ENCODE data around the gene BTK.
"Not testable (repeated sequence)": the region's sequence is repeated elsewhere in the genome, so short reads cannot be mapped to it uniquely, and the experiment has no call there.

Gene BTK

DNA sequence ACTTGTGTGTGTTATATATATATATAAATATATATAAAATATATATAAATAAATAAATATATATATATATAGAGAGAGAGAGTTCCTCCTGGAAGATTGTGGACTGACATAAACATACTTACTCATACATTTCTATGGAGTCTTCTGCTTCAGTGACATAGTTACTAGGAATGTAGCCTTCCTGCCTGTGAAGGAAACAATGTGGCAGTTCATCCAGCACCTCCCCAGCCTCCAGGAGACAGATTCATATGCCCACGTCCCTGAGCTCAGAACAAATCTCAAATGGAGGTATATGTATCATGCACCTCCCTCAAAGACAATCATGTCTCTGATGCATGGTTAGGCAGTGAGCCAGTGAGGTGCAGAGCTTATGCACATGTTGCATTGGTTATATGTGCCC, 26.0 kb downstream of the BTK start:
- no peak overlapping the region for H3K27ac ChIP-seq
- TF ChIP-seq, protein P1, sequence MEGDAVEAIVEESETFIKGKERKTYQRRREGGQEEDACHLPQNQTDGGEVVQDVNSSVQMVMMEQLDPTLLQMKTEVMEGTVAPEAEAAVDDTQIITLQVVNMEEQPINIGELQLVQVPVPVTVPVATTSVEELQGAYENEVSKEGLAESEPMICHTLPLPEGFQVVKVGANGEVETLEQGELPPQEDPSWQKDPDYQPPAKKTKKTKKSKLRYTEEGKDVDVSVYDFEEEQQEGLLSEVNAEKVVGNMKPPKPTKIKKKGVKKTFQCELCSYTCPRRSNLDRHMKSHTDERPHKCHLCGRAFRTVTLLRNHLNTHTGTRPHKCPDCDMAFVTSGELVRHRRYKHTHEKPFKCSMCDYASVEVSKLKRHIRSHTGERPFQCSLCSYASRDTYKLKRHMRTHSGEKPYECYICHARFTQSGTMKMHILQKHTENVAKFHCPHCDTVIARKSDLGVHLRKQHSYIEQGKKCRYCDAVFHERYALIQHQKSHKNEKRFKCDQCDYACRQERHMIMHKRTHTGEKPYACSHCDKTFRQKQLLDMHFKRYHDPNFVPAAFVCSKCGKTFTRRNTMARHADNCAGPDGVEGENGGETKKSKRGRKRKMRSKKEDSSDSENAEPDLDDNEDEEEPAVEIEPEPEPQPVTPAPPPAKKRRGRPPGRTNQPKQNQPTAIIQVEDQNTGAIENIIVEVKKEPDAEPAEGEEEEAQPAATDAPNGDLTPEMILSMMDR (conservative IDR thresholded peaks at IDR 0.05) = no peak

DNA sequence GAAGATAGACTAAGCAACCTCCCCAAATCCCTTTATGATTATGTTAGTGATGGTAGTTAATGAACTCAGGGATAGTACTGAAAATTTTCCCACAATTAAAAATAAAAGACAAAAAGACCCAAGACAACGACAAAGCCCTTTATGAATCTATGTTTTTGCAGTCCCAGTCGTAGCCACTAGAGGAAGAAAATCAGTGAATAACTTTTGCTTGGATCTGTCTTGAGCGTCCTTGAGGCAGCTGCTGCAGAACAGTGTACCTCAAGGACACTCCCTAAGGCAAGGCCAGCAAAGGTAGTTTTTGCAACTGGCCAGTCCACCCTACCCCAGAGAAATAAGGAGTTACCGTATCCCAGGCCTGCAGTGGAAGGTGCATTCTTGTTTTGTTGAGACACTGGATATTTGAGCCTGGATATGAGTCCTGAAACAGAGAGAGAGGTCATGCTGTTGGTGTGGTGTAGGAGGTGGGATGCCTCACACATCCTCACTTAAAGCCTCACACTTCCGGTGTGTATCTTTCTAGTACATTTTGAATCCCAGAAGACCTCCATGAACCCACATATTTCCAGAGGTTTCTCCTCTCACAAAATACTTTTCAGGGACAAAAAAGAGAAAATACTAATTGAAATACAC, 28.7 kb downstream of the BTK start:
- H3K27ac ChIP-seq = no peak overlapping the region
- TF ChIP-seq, protein P1 (conservative IDR thresholded peaks at IDR 0.05) = no peak

DNA sequence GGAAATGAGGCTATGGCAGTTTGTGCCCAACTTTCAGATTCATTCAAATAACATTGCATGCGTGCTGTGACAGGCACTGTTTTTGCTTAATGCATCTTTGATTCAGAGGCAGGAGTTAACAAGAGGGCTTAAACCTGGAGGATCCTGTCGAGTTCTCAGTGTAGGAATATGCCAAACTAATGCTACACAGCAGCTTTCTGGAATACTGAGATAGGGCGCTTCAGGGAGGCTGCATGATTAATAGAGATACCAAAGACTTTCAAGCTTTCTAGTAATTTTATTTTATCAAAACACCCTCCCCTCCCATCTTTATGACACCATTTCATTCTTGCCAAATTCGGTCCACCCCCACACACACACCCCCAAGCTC, 36.8 kb downstream of the BTK start:
- TF ChIP-seq, protein P1 (conservative IDR thresholded peaks at IDR 0.05) = no peak
- peak overlapping the region; percentile 54; the same call in 1 of the 2 replicates for H3K27ac ChIP-seq

DNA sequence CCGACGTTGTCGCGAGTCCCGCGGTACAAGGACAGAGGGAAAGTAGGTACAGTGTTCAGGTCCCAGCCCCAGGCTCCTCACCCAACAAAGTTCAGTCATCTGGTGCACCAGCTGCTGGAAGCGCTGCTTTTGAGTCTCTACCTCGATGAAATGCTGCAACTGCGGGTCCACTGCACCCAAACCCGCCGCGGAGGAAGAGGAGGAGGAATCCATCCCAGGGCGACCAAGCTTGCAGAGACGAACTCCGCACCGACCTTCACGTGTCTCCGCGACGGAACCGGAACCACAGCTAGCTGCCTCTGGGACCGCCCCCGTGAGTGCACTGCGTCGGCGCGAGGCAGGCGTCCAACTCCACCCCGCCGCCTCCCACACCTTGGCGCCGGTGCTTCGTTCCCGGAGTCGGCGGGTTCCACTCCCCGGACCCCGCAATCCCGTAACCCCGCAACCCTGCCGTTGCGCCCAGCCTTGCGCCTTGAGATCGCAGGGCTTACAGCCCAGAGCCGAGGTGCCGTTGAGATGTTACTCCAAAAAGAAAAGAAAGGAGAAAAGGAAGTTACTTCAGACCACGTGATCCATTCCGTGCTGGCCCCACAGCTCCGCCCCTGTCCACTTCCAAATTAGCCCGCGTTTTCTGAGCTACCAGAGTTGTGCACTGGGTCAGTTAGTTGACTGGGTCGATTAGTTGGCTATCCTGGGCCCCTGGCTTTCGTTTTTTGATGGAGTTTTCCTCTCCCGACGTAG, 37.4 kb downstream of the BTK start, which contains the start of gene TIMM8A:
Gene TIMM8A, minus strand, starts transcription at position 291 of the 741 bp plus-strand sequence. Its CDS starts 78 bp downstream, at position 213.
- TF ChIP-seq, protein P1 (conservative IDR thresholded peaks at IDR 0.05) = no peak
- peak within 1 kb of the TSS; percentile 54 for H3K27ac ChIP-seq

DNA sequence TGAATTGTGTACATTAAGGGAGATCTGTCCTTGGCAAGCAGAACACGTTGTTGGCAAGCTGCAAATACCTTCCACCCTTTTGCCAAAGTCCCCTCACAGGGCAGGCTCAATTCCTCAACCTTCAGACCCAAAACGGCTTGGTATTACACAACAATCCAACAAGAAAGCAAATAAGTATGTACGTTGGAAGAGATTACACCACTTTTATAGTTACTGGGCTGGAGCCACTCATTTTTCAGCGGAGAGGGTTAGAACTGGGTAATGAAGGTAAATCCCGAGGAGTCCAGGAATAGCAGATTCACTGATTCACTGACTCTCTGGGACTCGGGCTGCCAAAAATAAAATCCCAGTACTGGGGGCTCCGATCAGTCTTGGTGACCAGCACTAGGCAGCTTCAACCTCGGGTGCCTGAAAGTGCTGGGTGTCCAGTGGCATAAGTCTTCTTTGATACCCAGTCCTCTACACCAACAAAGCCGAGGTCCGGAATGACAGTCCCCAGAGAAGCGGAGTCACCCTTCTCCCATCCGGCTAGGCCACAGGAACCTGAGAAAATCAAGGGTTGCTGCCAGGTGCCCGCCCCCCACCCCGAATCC, 38.0 kb downstream of the BTK start:
- TF ChIP-seq, protein P1 (conservative IDR thresholded peaks at IDR 0.05) = no peak
- peak overlapping the region; percentile 54 for H3K27ac ChIP-seq

DNA sequence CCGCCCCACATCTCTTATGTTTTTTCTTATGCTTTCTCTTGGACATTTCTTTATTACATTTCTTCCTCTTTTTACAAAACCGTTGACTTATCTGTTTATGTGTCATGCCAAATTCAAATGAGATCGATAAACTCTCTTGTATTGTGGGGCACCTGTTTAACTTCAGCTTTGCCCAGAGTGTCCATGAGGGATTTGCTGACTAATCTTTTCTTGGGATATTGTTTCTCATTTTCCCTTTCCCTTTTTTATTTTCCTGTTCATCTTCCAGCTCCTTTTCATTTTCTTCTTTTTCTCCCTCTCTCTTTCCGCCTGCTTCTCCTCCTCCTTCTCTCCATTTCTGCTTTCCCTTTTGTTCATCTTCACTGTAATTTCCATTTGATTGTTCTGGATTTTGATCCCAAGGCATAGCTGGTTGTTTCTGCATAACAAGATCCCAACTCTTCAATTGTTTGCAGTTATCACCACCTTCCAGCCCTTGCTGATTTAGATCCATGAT, 48.2 kb downstream of the BTK start:
- TF ChIP-seq, protein P1 (conservative IDR thresholded peaks at IDR 0.05) = no peak
- no peak overlapping the region for H3K27ac ChIP-seq

DNA sequence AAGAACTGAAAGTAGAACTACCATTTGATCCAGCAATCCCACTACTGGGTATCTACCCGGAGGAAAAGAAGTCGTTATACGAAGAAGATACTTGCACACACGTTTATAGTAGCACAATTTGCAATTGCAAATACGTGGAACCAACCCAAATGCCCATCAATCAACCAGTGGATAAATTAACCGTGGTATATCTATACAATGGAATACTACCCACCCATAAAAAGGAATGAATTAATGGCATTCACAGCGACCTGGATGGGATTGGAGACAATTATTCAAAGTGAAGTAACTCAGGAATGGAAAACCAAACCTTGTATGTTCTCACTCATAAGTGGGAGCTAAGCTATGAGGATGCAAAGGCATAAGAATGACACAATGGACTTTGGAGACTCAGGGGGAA, 51.7 kb downstream of the BTK start:
- not testable (repeated sequence) for H3K27ac ChIP-seq

DNA sequence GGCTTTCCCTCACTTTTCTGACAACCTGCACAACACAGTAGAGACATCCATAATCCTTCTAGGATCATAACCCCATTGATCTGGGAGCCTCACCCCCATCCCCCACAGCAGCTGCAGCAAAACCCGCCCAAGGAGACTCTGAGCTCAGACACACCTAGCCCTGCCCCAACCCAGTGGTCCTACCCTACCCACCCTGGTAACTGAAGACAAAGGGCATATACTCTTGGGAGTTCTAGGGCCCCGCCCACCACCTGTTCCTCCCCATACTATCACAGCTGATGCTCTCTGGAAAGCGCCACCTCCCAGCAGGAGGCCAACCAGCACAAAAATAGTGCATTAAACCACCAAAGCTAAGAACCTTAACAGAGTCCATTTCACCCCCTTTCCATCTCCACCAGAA, 59.4 kb downstream of the BTK start:
- H3K27ac ChIP-seq = not testable (repeated sequence)

Data from VCaP (cell line).